ENCODE data around the gene CCDC78.

CCDC78 gene

GRCh38 chr16:736936-737481 lies 10.8 kb upstream of the CCDC78 start:
- no peak for DNase-seq (ENCODE audit: low spot score)

- no peak for DNase-seq (ENCODE audit: low spot score)
These were observed 9.8 kb upstream of the CCDC78 start for GRCh38 chr16:735982-736453.

GRCh38 chr16:734981-735881 lies 9.0 kb upstream of the CCDC78 start:
- DNase-seq (ENCODE audit: low spot score): no peak

- no peak for DNase-seq (ENCODE audit: low spot score)
These were observed 8.2 kb upstream of the CCDC78 start for GRCh38 chr16:734208-734980.

- no peak for DNase-seq (ENCODE audit: low spot score)
These were observed 7.4 kb upstream of the CCDC78 start for GRCh38 chr16:733382-734207.

GRCh38 chr16:732936-733335 lies 6.7 kb upstream of the CCDC78 start:
- no peak for DNase-seq (ENCODE audit: low spot score)

GRCh38 chr16:732332-732731 lies 6.1 kb upstream of the CCDC78 start:
- no peak for DNase-seq (ENCODE audit: low spot score)

- no peak for DNase-seq (ENCODE audit: low spot score)
These were observed 4.6 kb upstream of the CCDC78 start for GRCh38 chr16:730666-731509.

- no peak for DNase-seq (ENCODE audit: low spot score)
These were observed 3.8 kb upstream of the CCDC78 start for GRCh38 chr16:729768-730665.

GRCh38 chr16:728890-729744 lies 2.9 kb upstream of the CCDC78 start:
- DNase-seq (ENCODE audit: low spot score): no peak

GRCh38 chr16:728131-728889 lies 2.1 kb upstream of the CCDC78 start:
- peak; percentile 62 for DNase-seq (ENCODE audit: low spot score)

GRCh38 chr16:727291-727977 lies 1.2 kb upstream of the CCDC78 start:
- DNase-seq (ENCODE audit: low spot score): no peak

- no peak for DNase-seq (ENCODE audit: low spot score)
These were observed 130 bp downstream of the CCDC78 start for GRCh38 chr16:726188-726437.

GRCh38 chr16:725463-726187 lies 618 bp downstream of the CCDC78 start:
- no peak for DNase-seq (ENCODE audit: low spot score)

GRCh38 chr16:725041-725376 lies 1.2 kb downstream of the CCDC78 start:
- DNase-seq (ENCODE audit: low spot score): no peak

- no peak for DNase-seq (ENCODE audit: low spot score)
These were observed 1.8 kb downstream of the CCDC78 start for GRCh38 chr16:724188-725040.
